ENCODE measurements around the gene IL23R. TPM values are rescaled to one million over a fixed set of nuclear protein-coding genes. Genes with fewer than 3 reads are reported as not detected.

Gene IL23R
- total RNA-seq, 2 experiments from 2014 or later, result 0.48 to 0.57 TPM

- H3K27ac Mint-ChIP-seq, result no peak overlapping the region
- H3K4me1 Mint-ChIP-seq, result peaks cover 7% of the 10 kb centered on the region
- CTCF ChIA-PET, result no interaction called here
- H3K36me3 Mint-ChIP-seq (ENCODE audit: low read depth), result no peaks in the 10 kb centered on the region
- no peak overlapping the region for H3K4me3 Mint-ChIP-seq
- no peaks in the 10 kb centered on the region for H3K9me3 Mint-ChIP-seq
- H3K27me3 Mint-ChIP-seq, result no peaks in the 10 kb centered on the region
- no peak for DNase-seq
- POLR2A ChIA-PET, result no interaction called here
These were observed 60.9 kb downstream of the IL23R start for GRCh38 chr1:67227196-67227595.

DNA sequence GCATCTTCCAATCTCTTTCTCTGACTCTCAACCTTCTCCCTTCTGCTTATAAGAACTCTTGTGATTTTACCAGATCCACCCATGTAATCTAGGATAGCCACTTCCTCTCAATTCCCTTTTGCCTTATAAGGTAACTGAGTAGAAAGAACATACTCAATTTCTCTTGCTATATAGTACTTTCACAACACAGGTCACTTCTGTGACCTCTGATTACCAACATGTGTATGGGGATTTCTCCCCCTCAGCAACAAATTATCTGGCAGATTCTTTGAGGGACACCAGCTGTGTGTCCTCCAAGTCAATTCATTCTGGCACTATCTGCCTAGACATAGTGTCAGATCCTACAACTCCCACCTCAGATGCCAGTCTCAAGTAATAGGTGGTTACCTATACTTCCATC is 62.5 kb downstream of the IL23R start:
- Mint-ChIP-seq H3K36me3 (ENCODE audit: low read depth) (no peaks in the 10 kb centered on the region), H3K27ac (no peak overlapping the region), H3K4me1 (peaks cover 7% of the 10 kb centered on the region), H3K9me3 (no peaks in the 10 kb centered on the region), H3K27me3 (no peaks in the 10 kb centered on the region), H3K4me3 (no peak overlapping the region)
- ChIA-PET CTCF (interaction anchor here (0.7 to 2.1 kb wide), 2 partner anchors 15 to 343 kb away, joined by 3 to 9 read pairs; no protein-coding TSS in a partner anchor), POLR2A (no interaction called here)
- no peak for DNase-seq

DNA sequence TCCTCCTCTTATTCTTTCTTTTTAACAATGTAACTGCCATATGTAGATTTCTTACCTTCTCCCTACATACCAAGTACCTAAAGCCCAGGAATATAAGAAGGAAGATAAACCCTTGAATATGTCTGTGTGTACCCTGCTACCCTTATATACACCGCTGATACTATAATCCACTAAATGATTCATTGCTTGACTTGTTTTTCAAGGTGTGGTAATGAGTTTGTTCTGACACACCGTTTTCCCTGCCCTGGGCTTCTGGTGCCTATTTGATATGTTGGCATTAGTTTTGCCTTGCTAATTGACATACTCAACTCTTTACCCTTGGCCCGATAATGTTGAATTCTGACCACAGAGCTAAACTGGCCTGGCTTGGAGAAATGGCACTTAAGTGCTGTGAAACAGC is 64.3 kb downstream of the IL23R start:
- H3K4me1 Mint-ChIP-seq, result peaks cover 13% of the 10 kb centered on the region
- H3K27me3 Mint-ChIP-seq, result no peaks in the 10 kb centered on the region
- DNase-seq, result no peak
- CTCF ChIA-PET, result interaction anchor here (2.1 kb wide), 1 partner anchor 17 kb away, joined by 9 read pairs; no protein-coding TSS in a partner anchor
- H3K4me3 Mint-ChIP-seq, result no peak overlapping the region
- POLR2A ChIA-PET, result no interaction called here
- H3K9me3 Mint-ChIP-seq, result no peaks in the 10 kb centered on the region
- H3K27ac Mint-ChIP-seq, result no peak overlapping the region
- H3K36me3 Mint-ChIP-seq (ENCODE audit: low read depth), result no peaks in the 10 kb centered on the region

DNA sequence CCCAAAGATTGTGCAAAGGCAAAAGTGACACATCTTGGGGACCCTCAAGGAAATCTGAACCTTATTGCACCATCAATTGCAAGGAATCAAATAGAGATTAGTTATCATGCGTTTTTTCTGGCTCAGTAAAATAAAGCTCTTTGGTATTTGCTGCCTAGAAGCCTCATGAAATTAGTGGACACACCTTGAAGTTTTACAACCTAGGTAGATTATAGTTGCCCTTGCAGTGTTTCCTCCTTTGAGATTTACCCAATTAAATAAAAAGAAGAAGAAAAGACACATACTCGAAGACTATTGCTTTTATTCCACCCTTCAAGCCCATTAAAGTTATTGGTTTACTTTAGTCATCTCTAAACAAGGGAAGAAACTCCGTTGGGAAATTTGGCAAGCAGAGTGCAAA is 70.0 kb downstream of the IL23R start:
- CTCF ChIA-PET, result interaction anchor here (1.9 kb wide), 1 partner anchor 264 kb away, joined by 4 read pairs; no protein-coding TSS in a partner anchor

GRCh38 chr1:67239738-67240137 is 73.5 kb downstream of the IL23R start:
- H3K4me3 Mint-ChIP-seq, result no peak overlapping the region
- H3K4me1 Mint-ChIP-seq, result peaks cover 9% of the 10 kb centered on the region
- no peak overlapping the region for H3K27ac Mint-ChIP-seq
- peaks cover 11% of the 10 kb centered on the region for H3K9me3 Mint-ChIP-seq
- no peaks in the 10 kb centered on the region for H3K27me3 Mint-ChIP-seq
- CTCF ChIA-PET, result interaction anchor here (0.6 to 1.2 kb wide), 2 partner anchors 50 to 261 kb away, joined by 3 to 4 read pairs; no protein-coding TSS in a partner anchor
- H3K36me3 Mint-ChIP-seq (ENCODE audit: low read depth), result peaks cover 5% of the 10 kb centered on the region
- DNase-seq, result no peak
- POLR2A ChIA-PET, result no interaction called here

More for the DNA sequence above, 70.0 kb downstream of the IL23R start:
- no peak overlapping the region for H3K4me3 Mint-ChIP-seq
- POLR2A ChIA-PET, result no interaction called here
- no peak for DNase-seq
- H3K27ac Mint-ChIP-seq, result no peak overlapping the region
- peaks cover 5% of the 10 kb centered on the region for H3K9me3 Mint-ChIP-seq
- H3K27me3 Mint-ChIP-seq, result no peaks in the 10 kb centered on the region
- peaks cover 5% of the 10 kb centered on the region for H3K36me3 Mint-ChIP-seq (ENCODE audit: low read depth)
- H3K4me1 Mint-ChIP-seq, result peaks cover 12% of the 10 kb centered on the region

DNA sequence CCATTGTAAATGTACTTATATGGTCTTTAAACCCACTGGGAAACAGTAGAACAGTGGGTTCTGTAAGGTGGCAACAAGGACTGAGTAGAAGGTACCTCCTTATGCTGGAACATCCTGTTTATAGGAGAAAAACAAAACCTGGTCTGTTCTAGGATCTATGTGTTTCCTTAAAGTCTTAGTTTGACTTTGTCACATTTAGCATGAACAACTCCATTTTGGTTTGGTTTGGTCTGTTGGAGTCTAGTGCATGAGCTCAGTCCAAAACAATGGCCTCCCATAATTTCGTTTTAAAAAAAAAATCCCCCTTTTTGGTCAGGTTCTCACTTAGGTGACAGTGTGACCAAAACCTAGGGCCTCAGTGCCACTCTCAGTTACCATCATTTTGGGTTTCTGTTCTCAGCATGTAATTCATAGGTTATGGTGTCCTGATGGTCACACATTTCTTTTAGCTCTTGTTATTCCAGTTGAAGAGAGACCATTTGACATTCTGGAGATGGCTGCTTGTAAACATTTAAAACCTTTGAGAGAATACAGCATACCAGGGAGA is 75.0 kb downstream of the IL23R start:
- Mint-ChIP-seq H3K27ac (no peak overlapping the region), H3K27me3 (peaks cover 3% of the 10 kb centered on the region), H3K4me1 (peaks cover 6% of the 10 kb centered on the region), H3K36me3 (ENCODE audit: low read depth) (peaks cover 13% of the 10 kb centered on the region), H3K4me3 (no peak overlapping the region), H3K9me3 (peaks cover 11% of the 10 kb centered on the region)
- no peak for DNase-seq
- POLR2A ChIA-PET, result no interaction called here
- CTCF ChIA-PET, result interaction anchor here (0.7 kb wide), 1 partner anchor 26 kb away, joined by 4 read pairs; no protein-coding TSS in a partner anchor

DNA sequence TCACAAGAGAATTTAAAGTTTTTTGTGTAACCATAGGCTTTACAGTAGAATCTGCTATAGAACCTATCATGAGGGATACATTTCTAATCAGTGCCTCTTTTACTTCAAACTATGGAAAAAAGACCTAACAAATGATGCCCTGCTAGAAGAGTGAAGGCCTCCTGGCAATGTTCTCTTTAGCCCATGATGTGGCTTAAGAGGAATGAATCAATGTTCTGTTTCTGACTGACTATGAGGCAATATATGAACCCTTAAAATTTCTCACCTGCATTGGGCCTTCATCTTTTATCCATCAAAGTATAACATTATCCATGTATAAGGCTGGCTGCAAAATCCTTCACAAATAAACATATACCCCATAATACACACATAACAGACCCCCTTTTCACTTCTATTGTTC is 75.8 kb downstream of the IL23R start:
- peaks cover 13% of the 10 kb centered on the region for H3K36me3 Mint-ChIP-seq (ENCODE audit: low read depth)
- H3K4me3 Mint-ChIP-seq, result no peak overlapping the region
- peaks cover 3% of the 10 kb centered on the region for H3K27me3 Mint-ChIP-seq
- H3K9me3 Mint-ChIP-seq, result peaks cover 11% of the 10 kb centered on the region
- ChIA-PET POLR2A (no interaction called here), CTCF (interaction anchor here (0.7 to 1.2 kb wide), 2 partner anchors 27 to 94 kb away, joined by 3 to 4 read pairs; no protein-coding TSS in a partner anchor)
- peaks cover 6% of the 10 kb centered on the region for H3K4me1 Mint-ChIP-seq
- H3K27ac Mint-ChIP-seq, result no peak overlapping the region
- no peak for DNase-seq

GRCh38 chr1:67250051-67250653 is 83.9 kb downstream of the IL23R start:
- no peaks in the 10 kb centered on the region for H3K4me1 Mint-ChIP-seq
- H3K27ac Mint-ChIP-seq, result no peak overlapping the region
- H3K27me3 Mint-ChIP-seq, result peaks cover under 1% of the 10 kb centered on the region
- ChIA-PET CTCF (interaction anchor here (1.6 kb wide), 1 partner anchor 15 kb away, joined by 4 read pairs; no protein-coding TSS in a partner anchor), POLR2A (no interaction called here)
- H3K4me3 Mint-ChIP-seq, result no peak overlapping the region
- H3K36me3 Mint-ChIP-seq (ENCODE audit: low read depth), result peaks cover 29% of the 10 kb centered on the region
- peaks cover 34% of the 10 kb centered on the region for H3K9me3 Mint-ChIP-seq
- DNase-seq, result no peak

DNA sequence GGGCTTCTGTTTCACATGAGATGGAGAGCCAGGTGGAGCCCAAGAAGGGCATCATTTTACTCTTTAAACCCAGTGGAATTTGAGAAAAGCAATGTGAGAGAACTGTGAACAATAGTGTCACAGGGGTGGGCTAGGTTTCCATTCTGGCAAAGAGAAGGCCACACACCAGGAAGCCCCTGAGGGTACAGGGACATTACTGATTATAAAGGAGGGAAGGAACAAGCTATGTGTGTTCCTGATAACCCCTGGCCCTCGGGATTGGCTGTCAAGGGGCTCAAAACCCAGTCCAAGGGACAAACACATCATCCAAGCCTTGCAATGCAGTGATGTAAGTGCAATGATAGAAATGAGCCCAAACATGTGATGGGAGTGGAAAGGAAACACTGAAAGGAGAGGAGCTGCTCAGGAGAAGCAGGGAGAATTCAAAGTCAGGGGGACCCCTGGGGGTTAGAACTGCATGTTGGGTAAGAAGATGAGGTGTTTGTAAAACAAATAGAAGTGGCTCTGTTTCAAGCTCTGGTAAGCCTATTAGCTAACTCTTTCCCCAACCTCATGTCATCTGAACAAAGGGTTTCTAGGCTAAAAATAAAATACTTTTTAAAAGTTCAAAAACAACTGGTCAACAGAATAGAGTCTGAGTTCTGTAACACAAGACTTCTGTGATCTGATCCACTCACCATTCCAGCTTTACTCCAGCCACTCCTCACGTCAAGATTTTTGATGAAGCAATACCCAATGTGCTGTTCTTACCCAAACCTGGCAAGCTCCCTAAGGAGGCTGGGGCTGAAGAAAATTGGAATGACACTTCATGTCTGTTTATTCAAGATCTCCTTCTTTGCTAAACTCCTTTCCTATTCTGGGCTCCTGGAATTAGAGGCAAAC is 90.3 kb downstream of the IL23R start:
- H3K9me3 Mint-ChIP-seq, result peaks cover 18% of the 10 kb centered on the region
- no peak overlapping the region for H3K27ac Mint-ChIP-seq
- CTCF ChIA-PET, result interaction anchor here (1.0 to 1.1 kb wide), 2 partner anchors 9 to 69 kb away, joined by 3 to 4 read pairs; no protein-coding TSS in a partner anchor
- H3K27me3 Mint-ChIP-seq, result no peaks in the 10 kb centered on the region
- no peak for DNase-seq
- H3K36me3 Mint-ChIP-seq (ENCODE audit: low read depth), result peaks cover 9% of the 10 kb centered on the region
- H3K4me1 Mint-ChIP-seq, result no peaks in the 10 kb centered on the region
- POLR2A ChIA-PET, result no interaction called here
- no peak overlapping the region for H3K4me3 Mint-ChIP-seq

DNA sequence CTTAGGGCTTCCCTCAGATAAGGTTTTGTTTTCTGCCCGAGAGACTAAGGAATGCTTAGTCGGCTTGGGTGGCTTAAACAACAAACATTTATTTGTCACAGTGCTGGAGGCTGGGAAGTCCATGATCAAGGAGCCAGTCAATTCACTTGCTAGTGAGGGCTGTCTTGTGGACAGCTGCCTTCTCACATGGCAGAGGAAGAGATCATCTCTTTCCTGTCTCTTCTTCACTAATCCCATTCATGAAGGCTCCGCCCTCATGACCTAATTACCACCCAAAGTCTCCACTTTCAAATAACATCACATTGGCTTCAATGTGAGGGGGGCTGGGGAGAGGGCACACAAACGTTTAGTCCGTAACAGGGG is 90.9 kb downstream of the IL23R start:
- POLR2A ChIA-PET, result no interaction called here
- Mint-ChIP-seq H3K9me3 (peaks cover 18% of the 10 kb centered on the region), H3K27ac (no peak overlapping the region), H3K36me3 (ENCODE audit: low read depth) (peaks cover 8% of the 10 kb centered on the region), H3K4me1 (peaks cover 6% of the 10 kb centered on the region), H3K27me3 (no peaks in the 10 kb centered on the region), H3K4me3 (no peak overlapping the region)
- CTCF ChIA-PET, result interaction anchor here (1.0 kb wide), 1 partner anchor 8 kb away, joined by 4 read pairs; no protein-coding TSS in a partner anchor
- no peak for DNase-seq

GRCh38 chr1:67261680-67262079 is 95.4 kb downstream of the IL23R start:
- DNase-seq, result peak; percentile 30

GRCh38 chr1:67262735-67263134 is 96.5 kb downstream of the IL23R start:
- H3K27me3 Mint-ChIP-seq, result no peaks in the 10 kb centered on the region
- peaks cover 8% of the 10 kb centered on the region for H3K9me3 Mint-ChIP-seq
- no peak overlapping the region for H3K27ac Mint-ChIP-seq
- ChIA-PET CTCF (interaction anchor here (0.9 to 2.1 kb wide), 6 partner anchors 11 to 49 kb away, joined by 3 to 6 read pairs (median 4); no protein-coding TSS in a partner anchor), POLR2A (no interaction called here)
- H3K36me3 Mint-ChIP-seq (ENCODE audit: low read depth), result peaks cover 2% of the 10 kb centered on the region
- no peak overlapping the region for H3K4me3 Mint-ChIP-seq
- DNase-seq, result no peak
- peaks cover 29% of the 10 kb centered on the region for H3K4me1 Mint-ChIP-seq

More at GRCh38 chr1:67261680-67262079, 95.4 kb downstream of the IL23R start:
- no peak overlapping the region for H3K4me3 Mint-ChIP-seq
- no peak overlapping the region for H3K27ac Mint-ChIP-seq
- H3K4me1 Mint-ChIP-seq, result peaks cover 29% of the 10 kb centered on the region
- peaks cover 10% of the 10 kb centered on the region for H3K9me3 Mint-ChIP-seq
- POLR2A ChIA-PET, result no interaction called here
- no peaks in the 10 kb centered on the region for H3K27me3 Mint-ChIP-seq
- CTCF ChIA-PET, result interaction anchor here (0.5 to 2.1 kb wide), 8 partner anchors 12 to 266 kb away, joined by 3 to 6 read pairs (median 4); no protein-coding TSS in a partner anchor
- H3K36me3 Mint-ChIP-seq (ENCODE audit: low read depth), result peaks cover 2% of the 10 kb centered on the region

DNA sequence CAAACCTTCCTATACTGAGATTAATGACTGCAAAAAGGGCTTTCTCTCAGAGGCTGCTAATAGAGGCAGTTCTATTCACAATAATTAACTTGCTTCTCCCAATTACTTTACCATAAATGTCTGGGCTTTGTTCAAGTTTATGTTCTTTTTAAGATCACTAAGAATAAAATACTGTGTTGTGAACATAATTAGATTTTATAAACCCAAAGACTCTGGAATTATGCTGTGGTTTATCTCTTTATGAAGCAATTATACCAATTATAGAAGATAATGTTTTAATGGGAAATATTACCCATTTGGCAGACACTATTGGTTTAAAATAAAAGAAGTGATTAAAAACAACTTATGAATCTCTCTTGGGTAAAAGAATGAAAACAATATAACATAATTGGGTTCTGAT is 97.9 kb downstream of the IL23R start:
- POLR2A ChIA-PET, result no interaction called here

More for the DNA sequence above, 97.9 kb downstream of the IL23R start:
- Mint-ChIP-seq H3K36me3 (ENCODE audit: low read depth) (peaks cover 2% of the 10 kb centered on the region), H3K4me3 (no peak overlapping the region), H3K4me1 (peaks cover 29% of the 10 kb centered on the region), H3K9me3 (peaks cover 8% of the 10 kb centered on the region), H3K27ac (no peak overlapping the region), H3K27me3 (no peaks in the 10 kb centered on the region)
- CTCF ChIA-PET, result no interaction called here
- DNase-seq, result no peak

Data from activated CD4-positive, alpha-beta T cell treated with anti-CD3 and anti-CD28 coated beads, Interleukin-2, amount 10 ng/mL, durations not matched to agents 7 days and 5 days (primary cell).